MM.1S (cell line): Measurements from ENCODE around the gene CCDC192.

Experiments
- DNase-seq: peaks from one replicate; pipeline ENCODE4 v3.0.0-alpha.2; 2015
- H2AFZ ChIP-seq: fragments of 300-600 bp; sonication (generic); 2 replicates; pipeline ENCODE4 v1.6.0; 2016; ENCODE audit warnings: antibody characterized with exemption, low read length
- H3F3A ChIP-seq: fragments of 300-600 bp; sonication (generic); 2 replicates; pipeline ENCODE4 v1.6.1; 2016; ENCODE audit warnings: mild to moderate bottlenecking, antibody characterized with exemption, low read length, moderate library complexity, mixed read lengths; ENCODE audit not compliant: insufficient read depth
- H3K27ac ChIP-seq: fragments of 300-600 bp; sonication (generic); 2 replicates; pipeline ENCODE4 v1.5.1; 2016; ENCODE audit warnings: mild to moderate bottlenecking, low read length
- H3K27me3 ChIP-seq: fragments of 300-600 bp; sonication (generic); replicated peaks from 2 replicates; pipeline ENCODE4 v1.6.0; 2016; ENCODE audit warnings: low read length; ENCODE audit not compliant: insufficient read depth
- H3K36me3 ChIP-seq: fragments of 300-600 bp; sonication (generic); replicated peaks from 2 replicates; pipeline ENCODE4 v1.6.1; 2016; ENCODE audit warnings: mild to moderate bottlenecking, low read length, mixed read lengths; ENCODE audit not compliant: insufficient read depth
- H3K4me1 ChIP-seq: fragments of 300-600 bp; sonication (generic); 2 replicates; pipeline ENCODE4 v1.6.1; 2016; ENCODE audit warnings: low read length, mixed read lengths
- H3K4me2 ChIP-seq: fragments of 300-600 bp; sonication (generic); 2 replicates; pipeline ENCODE4 v1.6.0; 2016; ENCODE audit warnings: low read depth, low read length
- H3K4me3 ChIP-seq: fragments of 300-600 bp; sonication (generic); 2 replicates; pipeline ENCODE4 v1.5.1; 2016; ENCODE audit warnings: low read length, mixed read lengths
- H3K79me2 ChIP-seq: fragments of 300-600 bp; sonication (generic); 2 replicates; pipeline ENCODE4 v1.6.1; 2016; ENCODE audit warnings: mixed run types, low read length, mixed read lengths
- H3K9ac ChIP-seq: fragments of 300-600 bp; sonication (generic); 2 replicates; pipeline ENCODE4 v1.6.1; 2016; ENCODE audit warnings: low read length, mixed read lengths
- H3K9me2 ChIP-seq: fragments of 300-600 bp; sonication (generic); replicated peaks from 2 replicates; pipeline ENCODE4 v1.6.1; 2016; ENCODE audit warnings: mild to moderate bottlenecking, low read length, mixed read lengths; ENCODE audit not compliant: insufficient read depth
- H3K9me3 ChIP-seq: fragments of 300-600 bp; sonication (generic); replicated peaks from 2 replicates; pipeline ENCODE4 v1.6.1; 2016; ENCODE audit warnings: mild to moderate bottlenecking, low read length, mixed read lengths; ENCODE audit not compliant: insufficient read depth
- H4K20me1 ChIP-seq: fragments of 300-600 bp; sonication (generic); 2 replicates; pipeline ENCODE4 v1.6.1; 2016; ENCODE audit warnings: mild to moderate bottlenecking, low read length, moderate library complexity, mixed read lengths; ENCODE audit not compliant: insufficient read depth
- EZH2 ChIP-seq: fragments of 300-600 bp; sonication (generic); optimal IDR thresholded peaks from 2 replicates; pipeline ENCODE3; 2017; ENCODE audit warnings: low read depth, mild to moderate bottlenecking, antibody characterized with exemption, low read length, mixed read lengths
- EZH2phosphoT487 ChIP-seq: fragments of 300-600 bp; sonication (generic); IDR thresholded peaks from 2 replicates; pipeline ENCODE4 v1.6.1; 2018; ENCODE audit warnings: antibody characterized with exemption, low read length
- TF ChIP-seq, protein P1 (sequence below): fragments of 300-600 bp; sonication (generic); IDR thresholded peaks from 2 replicates; pipeline ENCODE4 v1.5.1; 2016; ENCODE audit warnings: antibody characterized with exemption, low read length, mixed read lengths

CCDC192 gene

DNA sequence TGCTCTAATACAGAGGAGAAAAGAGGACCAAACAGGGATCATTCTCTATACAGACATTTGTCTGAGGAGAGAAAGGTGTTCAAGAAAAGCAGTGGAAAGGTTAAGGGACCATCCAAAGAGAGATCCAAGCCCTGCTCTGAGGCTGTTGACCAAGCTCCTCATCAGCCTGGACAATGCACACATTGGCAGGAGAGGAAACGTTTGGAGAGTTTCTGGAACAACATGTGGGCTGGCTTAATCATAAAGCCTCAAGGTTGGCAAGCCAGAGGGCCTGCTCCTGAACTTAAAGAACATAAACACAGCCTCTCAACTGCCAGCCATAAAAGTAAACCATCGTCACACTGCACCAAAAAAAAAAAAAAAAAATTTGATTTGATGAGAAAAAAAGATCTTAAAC lies 196.0 kb downstream of the CCDC192 start:
- Histone ChIP-seq H3F3A (no peaks in the 10 kb centered on the region), H3K27me3 (no peaks in the 10 kb centered on the region), H3K4me1 (no peaks in the 10 kb centered on the region), H3K9me3 (no peaks in the 10 kb centered on the region), H3K9ac (no peak overlapping the region), H3K27ac (no peak overlapping the region), H3K4me2 (no peak overlapping the region), H3K4me3 (no peak overlapping the region), H4K20me1 (no peaks in the 10 kb centered on the region), H2AFZ (no peak overlapping the region), H3K9me2 (no peaks in the 10 kb centered on the region), H3K36me3 (no peaks in the 10 kb centered on the region), H3K79me2 (no peaks in the 10 kb centered on the region)
- DNase-seq: no peak
- TF ChIP-seq EZH2phosphoT487 (no peak), EZH2 (no peak)
- TF ChIP-seq, protein P1, sequence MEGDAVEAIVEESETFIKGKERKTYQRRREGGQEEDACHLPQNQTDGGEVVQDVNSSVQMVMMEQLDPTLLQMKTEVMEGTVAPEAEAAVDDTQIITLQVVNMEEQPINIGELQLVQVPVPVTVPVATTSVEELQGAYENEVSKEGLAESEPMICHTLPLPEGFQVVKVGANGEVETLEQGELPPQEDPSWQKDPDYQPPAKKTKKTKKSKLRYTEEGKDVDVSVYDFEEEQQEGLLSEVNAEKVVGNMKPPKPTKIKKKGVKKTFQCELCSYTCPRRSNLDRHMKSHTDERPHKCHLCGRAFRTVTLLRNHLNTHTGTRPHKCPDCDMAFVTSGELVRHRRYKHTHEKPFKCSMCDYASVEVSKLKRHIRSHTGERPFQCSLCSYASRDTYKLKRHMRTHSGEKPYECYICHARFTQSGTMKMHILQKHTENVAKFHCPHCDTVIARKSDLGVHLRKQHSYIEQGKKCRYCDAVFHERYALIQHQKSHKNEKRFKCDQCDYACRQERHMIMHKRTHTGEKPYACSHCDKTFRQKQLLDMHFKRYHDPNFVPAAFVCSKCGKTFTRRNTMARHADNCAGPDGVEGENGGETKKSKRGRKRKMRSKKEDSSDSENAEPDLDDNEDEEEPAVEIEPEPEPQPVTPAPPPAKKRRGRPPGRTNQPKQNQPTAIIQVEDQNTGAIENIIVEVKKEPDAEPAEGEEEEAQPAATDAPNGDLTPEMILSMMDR: no peak

DNA sequence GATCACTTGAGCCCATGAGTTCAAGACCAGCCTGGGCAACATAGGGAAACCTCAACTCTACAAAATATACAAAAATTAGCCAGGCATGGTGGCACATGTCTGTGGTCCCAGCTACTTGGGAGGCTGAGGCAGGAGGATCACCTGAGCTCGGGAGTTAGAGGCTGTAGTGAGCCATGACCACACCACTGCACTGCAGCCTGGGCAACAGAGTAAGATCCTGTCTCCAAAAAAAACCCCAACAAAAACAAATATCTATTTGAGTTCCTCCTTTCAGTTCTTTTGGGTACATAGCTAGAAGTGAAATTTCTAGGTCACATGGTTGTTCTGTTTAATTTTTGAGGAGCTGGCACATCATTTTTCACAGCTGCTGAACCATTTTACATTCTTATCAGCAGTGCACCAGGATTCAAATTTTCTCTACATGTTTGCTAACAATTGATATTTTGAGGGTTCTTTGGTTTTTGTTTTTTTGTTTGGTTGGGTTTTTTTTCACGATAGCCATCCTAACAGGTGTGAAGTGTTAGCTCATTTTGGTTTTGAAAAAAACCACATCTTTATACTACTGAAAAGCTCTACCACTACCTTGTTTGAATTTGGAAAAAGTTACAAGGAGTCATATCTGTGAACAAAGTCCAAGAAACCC lies 203.5 kb downstream of the CCDC192 start:
- Histone ChIP-seq H4K20me1 (no peaks in the 10 kb centered on the region), H3K79me2 (no peaks in the 10 kb centered on the region), H2AFZ (no peak overlapping the region), H3K36me3 (no peaks in the 10 kb centered on the region), H3K9me2 (no peaks in the 10 kb centered on the region), H3K27ac (no peak overlapping the region), H3K9ac (no peak overlapping the region), H3K4me3 (no peak overlapping the region), H3K4me2 (no peak overlapping the region), H3K4me1 (peaks cover 5% of the 10 kb centered on the region; the same call in 1 of the 2 replicates), H3F3A (peaks cover 3% of the 10 kb centered on the region; the same call in 1 of the 2 replicates), H3K27me3 (no peaks in the 10 kb centered on the region), H3K9me3 (no peaks in the 10 kb centered on the region)
- TF ChIP-seq EZH2phosphoT487 (no peak), EZH2 (no peak)
- TF ChIP-seq, protein P1: no peak
- DNase-seq: peak; percentile 23

DNA sequence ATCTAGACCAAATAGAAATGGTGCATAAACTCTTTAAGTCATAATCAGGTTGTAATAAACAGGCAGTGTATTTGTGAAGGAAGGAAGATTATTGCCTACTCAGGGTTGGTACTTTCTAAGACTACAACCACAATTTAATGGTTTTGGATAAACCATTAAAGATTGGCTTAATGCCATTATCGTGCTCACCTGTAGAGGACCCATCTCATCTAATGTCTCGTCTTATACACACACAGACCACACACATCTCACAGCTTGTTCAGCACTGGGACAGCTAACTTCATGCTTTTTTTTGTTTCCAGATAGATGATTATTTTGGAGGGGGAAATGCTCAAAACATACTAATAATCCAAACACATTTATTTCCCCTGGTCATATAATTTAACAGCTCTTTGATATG lies 204.7 kb downstream of the CCDC192 start:
- Histone ChIP-seq H2AFZ (no peak overlapping the region), H3K4me2 (no peak overlapping the region)
- DNase-seq: peak; percentile 37

More for the DNA sequence above, 204.7 kb downstream of the CCDC192 start:
- Histone ChIP-seq H3K36me3 (no peaks in the 10 kb centered on the region), H3K27me3 (no peaks in the 10 kb centered on the region), H3K9me2 (no peaks in the 10 kb centered on the region), H4K20me1 (no peaks in the 10 kb centered on the region), H3K9me3 (no peaks in the 10 kb centered on the region), H3F3A (peaks cover 3% of the 10 kb centered on the region; the same call in 1 of the 2 replicates), H3K27ac (no peak overlapping the region), H3K9ac (no peak overlapping the region), H3K4me1 (peaks cover 5% of the 10 kb centered on the region; the same call in 1 of the 2 replicates), H3K4me3 (no peak overlapping the region), H3K79me2 (no peaks in the 10 kb centered on the region)
- TF ChIP-seq EZH2 (no peak), EZH2phosphoT487 (no peak)
- TF ChIP-seq, protein P1: no peak
